PC-3 (cell line): ENCODE results near the gene UBE2E2. TPM values are rescaled to one million over a fixed set of nuclear protein-coding genes. Genes with fewer than 3 reads are reported as not detected.

ENCODE experiments used
- ATAC-seq: fragments of 200-7000 bp; cut with Tn5 transposase; 2 replicates; pipeline ENCODE4 v1.9.1; 2020; ENCODE audit warnings: mild to moderate bottlenecking, moderate library complexity
- BruUV-seq: library from RNA; stranded (reverse); fragments of 400-500 nt; replicated peaks from 2 replicates; lab custom pipeline; 2021; lab: Mats Ljungman, UMichigan
- CTCF ChIA-PET: fragments of 300-600 bp; sonication (Branson Sonifier 250); formaldehyde crosslinking; loops from one replicate; lab custom pipeline; 2022; ENCODE audit warnings: antibody characterized with exemption; lab: Charles Lee
- POLR2A ChIA-PET: fragments of 300-600 bp; sonication (Branson Sonifier 250); formaldehyde crosslinking; loops from one replicate; lab custom pipeline; 2022; ENCODE audit warnings: antibody characterized with exemption; ENCODE audit not compliant: unreplicated experiment; lab: Charles Lee
- DNase-seq: peaks from one replicate; pipeline ENCODE4 v3.0.0-alpha.2; 2015
- H2AFZ ChIP-seq: fragments of 300-600 bp; sonication (generic); 2 replicates; pipeline ENCODE4 v1.6.0; 2016; ENCODE audit warnings: antibody characterized with exemption, low read length
- H3F3A ChIP-seq: fragments of 300-600 bp; sonication (generic); one replicate; pipeline ENCODE4 v1.6.0; 2017; ENCODE audit warnings: antibody characterized with exemption, low read length, control low read depth, mild to moderate bottlenecking; ENCODE audit not compliant: unreplicated experiment
- H3K27ac ChIP-seq: fragments of 300-600 bp; sonication (generic); 2 replicates; pipeline ENCODE4 v1.5.1; 2016; ENCODE audit warnings: mild to moderate bottlenecking, low read length
- H3K27me3 ChIP-seq: fragments of 300-600 bp; sonication (generic); 2 replicates; pipeline ENCODE4 v1.6.1; 2016; ENCODE audit warnings: low read length, mixed read lengths
- H3K36me3 ChIP-seq: fragments of 300-600 bp; sonication (generic); 2 replicates; pipeline ENCODE4 v1.6.1; 2016; ENCODE audit warnings: low read depth, mixed run types, low read length, mixed read lengths
- H3K4me1 ChIP-seq: fragments of 300-600 bp; sonication (generic); 2 replicates; pipeline ENCODE4 v1.5.1; 2016; ENCODE audit warnings: low read length; ENCODE audit not compliant: insufficient read depth
- H3K4me2 ChIP-seq: fragments of 300-600 bp; sonication (generic); 2 replicates; pipeline ENCODE4 v1.6.0; 2016; ENCODE audit warnings: low read length
- H3K4me3 ChIP-seq: fragments of 300-600 bp; sonication (generic); 2 replicates; pipeline ENCODE4 v1.5.1; 2016; ENCODE audit warnings: mild to moderate bottlenecking, low read length, mixed read lengths
- H3K79me2 ChIP-seq: fragments of 300-600 bp; sonication (generic); 2 replicates; pipeline ENCODE4 v1.6.1; 2017; ENCODE audit warnings: low read length, mixed read lengths
- H3K9ac ChIP-seq: fragments of 300-600 bp; sonication (generic); 2 replicates; pipeline ENCODE4 v1.6.0; 2016; ENCODE audit warnings: mild to moderate bottlenecking, low read length
- H3K9me2 ChIP-seq: fragments of 300-600 bp; sonication (generic); replicated peaks from 2 replicates; pipeline ENCODE4 v1.6.1; 2016; ENCODE audit warnings: mixed run types, low read length, mixed read lengths
- H3K9me3 ChIP-seq: fragments of 300-600 bp; sonication (generic); 2 replicates; pipeline ENCODE4 v1.6.1; 2016; ENCODE audit warnings: low read length, mixed read lengths
- H4K20me1 ChIP-seq: fragments of 300-600 bp; sonication (generic); 2 replicates; pipeline ENCODE4 v1.6.1; 2016; ENCODE audit warnings: low read length, mixed read lengths
- EZH2 ChIP-seq: fragments of 300-600 bp; sonication (generic); IDR thresholded peaks from one replicate; pipeline ENCODE4 v1.6.1; 2017; ENCODE audit warnings: antibody characterized with exemption, mild to moderate bottlenecking, low read length; ENCODE audit not compliant: unreplicated experiment
- EZH2phosphoT487 ChIP-seq: fragments of 300-600 bp; sonication (generic); IDR thresholded peaks from 2 replicates; pipeline ENCODE4 v1.6.1; 2018; ENCODE audit warnings: mild to moderate bottlenecking, antibody characterized with exemption, low read length, borderline replicate concordance
- intact Hi-C: fragments of 100-400 bp; cut with micrococcal nuclease; formaldehyde crosslinking; loops from 2 replicates; pipeline ENCODE4 v1.9.0; 2023
- total RNA-seq: library from RNA; depleted of rRNA; stranded (reverse); fragments of >200 nt; gene quantifications from 2 replicates; pipeline ENCODE4 v1.2.3, GENCODE V29; 2014
- TF ChIP-seq, protein P1 (sequence below): fragments of 300-600 bp; sonication (generic); conservative IDR thresholded peaks from 2 replicates; pipeline ENCODE4 v1.5.1; 2017; ENCODE audit warnings: antibody characterized with exemption, low read depth, mild to moderate bottlenecking, low read length

UBE2E2 gene
- total RNA-seq, 1 experiment from 2014 or later: 25.6 TPM

DNA sequence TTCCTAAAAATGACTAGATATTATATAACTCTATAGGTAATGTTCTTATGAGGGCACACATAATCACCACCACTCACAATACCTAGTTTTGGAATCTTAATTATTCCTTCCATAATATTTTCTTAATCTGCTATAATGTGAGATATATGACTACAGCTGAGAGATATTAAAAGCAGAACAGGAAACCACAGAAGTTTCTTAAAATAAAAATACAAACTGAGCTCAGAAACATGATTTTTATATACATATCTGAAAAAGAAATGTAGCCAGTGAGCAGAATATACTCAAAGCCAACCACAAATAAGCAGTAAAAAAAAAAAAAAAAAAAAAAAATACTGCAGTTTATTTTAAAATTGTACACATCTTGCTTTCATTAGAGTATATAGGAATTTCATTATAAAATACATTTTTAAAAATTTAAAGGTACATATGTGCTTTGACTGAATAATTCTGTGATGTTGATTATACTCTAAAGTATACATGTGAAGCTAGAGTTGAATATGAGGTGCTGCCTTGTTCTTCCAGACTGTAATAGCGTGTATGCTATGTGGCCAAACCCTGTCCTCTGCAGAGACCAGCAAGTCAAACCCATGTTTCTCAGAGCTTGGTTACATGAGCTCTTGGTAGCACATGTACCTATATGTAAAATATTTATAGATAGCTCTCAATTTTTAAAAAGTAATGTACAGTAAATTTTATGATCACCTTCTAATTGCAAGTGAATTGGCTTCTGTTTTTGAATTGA lies 175.0 kb downstream of the UBE2E2 start:
- BruUV-seq: no TSS peak
- Histone ChIP-seq H3K4me3 (no peak overlapping the region), H3K4me1 (no peaks in the 10 kb centered on the region), H3K9me2 (no peaks in the 10 kb centered on the region), H3K9ac (no peak overlapping the region), H4K20me1 (no peaks in the 10 kb centered on the region), H3K79me2 (no peaks in the 10 kb centered on the region), H2AFZ (no peak overlapping the region), H3K9me3 (no peaks in the 10 kb centered on the region), H3K36me3 (no peaks in the 10 kb centered on the region), H3K4me2 (no peak overlapping the region), H3F3A (no peaks in the 10 kb centered on the region), H3K27ac (no peak overlapping the region), H3K27me3 (no peaks in the 10 kb centered on the region)
- POLR2A ChIA-PET: no interaction called here
- TF ChIP-seq, protein P1, sequence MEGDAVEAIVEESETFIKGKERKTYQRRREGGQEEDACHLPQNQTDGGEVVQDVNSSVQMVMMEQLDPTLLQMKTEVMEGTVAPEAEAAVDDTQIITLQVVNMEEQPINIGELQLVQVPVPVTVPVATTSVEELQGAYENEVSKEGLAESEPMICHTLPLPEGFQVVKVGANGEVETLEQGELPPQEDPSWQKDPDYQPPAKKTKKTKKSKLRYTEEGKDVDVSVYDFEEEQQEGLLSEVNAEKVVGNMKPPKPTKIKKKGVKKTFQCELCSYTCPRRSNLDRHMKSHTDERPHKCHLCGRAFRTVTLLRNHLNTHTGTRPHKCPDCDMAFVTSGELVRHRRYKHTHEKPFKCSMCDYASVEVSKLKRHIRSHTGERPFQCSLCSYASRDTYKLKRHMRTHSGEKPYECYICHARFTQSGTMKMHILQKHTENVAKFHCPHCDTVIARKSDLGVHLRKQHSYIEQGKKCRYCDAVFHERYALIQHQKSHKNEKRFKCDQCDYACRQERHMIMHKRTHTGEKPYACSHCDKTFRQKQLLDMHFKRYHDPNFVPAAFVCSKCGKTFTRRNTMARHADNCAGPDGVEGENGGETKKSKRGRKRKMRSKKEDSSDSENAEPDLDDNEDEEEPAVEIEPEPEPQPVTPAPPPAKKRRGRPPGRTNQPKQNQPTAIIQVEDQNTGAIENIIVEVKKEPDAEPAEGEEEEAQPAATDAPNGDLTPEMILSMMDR: no peak
- TF ChIP-seq EZH2phosphoT487: no peak
- TF ChIP-seq EZH2: no peak
- intact Hi-C loops: no loop called here
- DNase-seq (no peak), ATAC-seq (no peak)
- CTCF ChIA-PET: no interaction called here

DNA sequence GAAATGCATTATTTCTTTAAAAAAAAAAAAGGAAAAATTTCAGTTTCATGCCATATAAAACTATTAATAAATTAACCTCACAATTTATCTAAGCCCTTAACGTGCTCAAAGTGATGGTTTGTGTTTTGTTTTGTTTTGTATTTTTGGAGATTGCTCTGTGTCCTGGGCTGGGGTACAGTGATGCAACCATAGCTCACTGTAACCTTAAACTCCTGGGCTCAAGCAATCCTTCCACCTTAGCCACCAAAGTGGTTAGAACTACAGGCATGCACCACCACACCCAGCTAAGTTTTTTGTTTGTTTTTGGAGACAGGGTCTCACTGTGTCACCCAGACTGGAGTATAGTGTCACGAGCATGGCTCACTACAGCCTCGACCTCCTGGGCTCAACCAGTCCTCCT lies 180.7 kb downstream of the UBE2E2 start:
- Histone ChIP-seq H3F3A (no peaks in the 10 kb centered on the region), H3K79me2 (no peaks in the 10 kb centered on the region), H3K9me2 (no peaks in the 10 kb centered on the region), H3K27me3 (no peaks in the 10 kb centered on the region), H3K4me3 (no peak overlapping the region), H3K27ac (no peak overlapping the region), H3K4me2 (no peak overlapping the region), H4K20me1 (no peaks in the 10 kb centered on the region), H2AFZ (no peak overlapping the region), H3K36me3 (no peaks in the 10 kb centered on the region), H3K4me1 (peaks cover under 1% of the 10 kb centered on the region; the same call in 1 of the 2 replicates), H3K9ac (no peak overlapping the region), H3K9me3 (no peaks in the 10 kb centered on the region)
- BruUV-seq: no TSS peak
- intact Hi-C loops: no loop called here
- TF ChIP-seq, protein P1: no peak
- TF ChIP-seq EZH2phosphoT487: no peak
- TF ChIP-seq EZH2: no peak
- ATAC-seq: no peak
- ChIA-PET CTCF (no interaction called here), POLR2A (no interaction called here)
- DNase-seq: no peak

DNA sequence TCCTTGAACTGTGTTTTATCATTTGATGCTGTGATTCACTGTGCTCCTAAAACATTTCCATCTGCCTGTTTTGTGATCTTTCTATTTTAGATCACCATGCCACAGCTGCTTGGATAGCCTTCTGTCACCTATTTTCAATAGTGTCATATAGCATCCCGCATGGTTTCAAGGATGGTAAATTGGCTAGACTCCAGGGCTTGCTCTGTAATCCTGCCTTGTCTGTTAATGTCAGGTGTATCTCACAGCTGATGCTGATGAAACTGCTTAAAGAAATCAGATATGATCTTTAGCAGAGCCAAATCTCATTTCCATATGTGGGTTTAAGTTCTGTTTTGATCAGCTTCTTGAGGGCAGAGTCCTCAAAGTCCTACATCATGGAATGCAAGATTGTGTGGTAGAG lies 182.2 kb downstream of the UBE2E2 start:
- intact Hi-C loops: no loop called here
- no peak overlapping the region for H3K4me2 ChIP-seq
- H3K4me3 ChIP-seq: no peak overlapping the region
- TF ChIP-seq EZH2 (no peak), EZH2phosphoT487 (no peak)
- TF ChIP-seq, protein P1: no peak
- ATAC-seq: no peak
- ChIA-PET POLR2A (no interaction called here), CTCF (no interaction called here)
- no peak overlapping the region for H3K9ac ChIP-seq
- no peaks in the 10 kb centered on the region for H3F3A ChIP-seq
- H3K79me2 ChIP-seq: no peaks in the 10 kb centered on the region
- DNase-seq: no peak
- no peaks in the 10 kb centered on the region for H3K27me3 ChIP-seq
- H3K9me3 ChIP-seq: no peaks in the 10 kb centered on the region
- no peak overlapping the region for H3K27ac ChIP-seq
- peaks cover 5% of the 10 kb centered on the region; the same call in 1 of the 2 replicates for H3K4me1 ChIP-seq
- no peaks in the 10 kb centered on the region for H3K36me3 ChIP-seq
- no peaks in the 10 kb centered on the region for H4K20me1 ChIP-seq
- H2AFZ ChIP-seq: no peak overlapping the region
- H3K9me2 ChIP-seq: no peaks in the 10 kb centered on the region
- BruUV-seq: no TSS peak
